Heart left ventricle (tissue), 16 donors: ENCODE results near the gene MSMB. TPM values are rescaled to one million over a fixed set of nuclear protein-coding genes. Genes with fewer than 3 reads are reported as not detected.

ENCODE experiments used
- ATAC-seq, 4 donors: fragments of 200-7000 bp; cut with Tn5 transposase; one replicate each; pipeline ENCODE4 v1.9.1; 2020 to 2022; ENCODE audit warnings: moderate library complexity in 4 of 4, mild to moderate bottlenecking in 3 of 4, moderate number of reproducible peaks in 1 of 4
- DNase-seq, 5 donors: peaks; one replicate each; pipeline ENCODE4 v3.0.0-alpha.2; 2020
- H3K27ac ChIP-seq, 12 donors: fragments of 200-600 bp; sonication (generic) in 4 of 12; one replicate each; pipeline versions ENCODE4 v1.5.0 to v1.8.0; 2016 to 2022; ENCODE audit warnings: mild to moderate bottlenecking in 2 of 12
- H3K27me3 ChIP-seq, 9 donors: fragments of 200-600 bp; sonication (generic) in 2 of 9; one replicate each; pipeline versions ENCODE4 v1.5.1 to v1.8.0; 2016 to 2022; ENCODE audit warnings: mild to moderate bottlenecking in 3 of 9
- H3K36me3 ChIP-seq, 9 donors: fragments of 200-600 bp; sonication (generic) in 2 of 9; one replicate each; pipeline versions ENCODE4 v1.5.0 to v1.8.0; 2018 to 2022; ENCODE audit warnings: mild to moderate bottlenecking in 2 of 9
- H3K4me1 ChIP-seq, 12 donors: fragments of 200-600 bp; sonication (generic) in 4 of 12; one replicate each; pipeline versions ENCODE4 v1.5.0 to v1.8.0; 2016 to 2022; ENCODE audit warnings: mild to moderate bottlenecking in 3 of 12
- H3K4me3 ChIP-seq, 12 donors: fragments of 200-600 bp; sonication (generic) in 4 of 12; one replicate each; pipeline versions ENCODE4 v1.5.0 to v1.8.0; 2017 to 2022; ENCODE audit warnings: mild to moderate bottlenecking in 9 of 12, moderate library complexity in 4 of 12
- H3K9me3 ChIP-seq, 12 donors: fragments of 200-600 bp; sonication (generic) in 4 of 12; one replicate each; pipeline versions ENCODE4 v1.5.0 to v1.8.0; 2016 to 2022; ENCODE audit warnings: mild to moderate bottlenecking in 1 of 12
- CTCF ChIP-seq, 12 donors: fragments of 200-600 bp; sonication (generic) in 4 of 12; IDR thresholded peaks; one replicate each; pipeline versions ENCODE4 v1.5.0 to v1.8.0; 2018 to 2022; ENCODE audit warnings: antibody characterized with exemption in 12 of 12, mild to moderate bottlenecking in 5 of 12
- POLR2A ChIP-seq, 2 donors: fragments of 450-650 bp; IDR thresholded peaks; one replicate each; pipeline ENCODE4 v1.6.1; 2017; ENCODE audit warnings: antibody characterized with exemption in 2 of 2, mild to moderate bottlenecking in 2 of 2, moderate library complexity in 2 of 2
- WGBS, 4 donors: extraction: QIAGEN DNeasy Blood & Tissue Kit in 2 of 4; methylation state at CpG; one replicate each; pipeline versions ENCODE4 v1.1.5 to v1.1.7; 2013 to 2018; 5-methylcytosine and 5-hydroxymethylcytosine counted together
- intact Hi-C, 10 donors: fragments of 100-400 bp; cut with DNase I; formaldehyde crosslinking; loops; one replicate each; pipeline versions ENCODE4 v1.11.1 to v1.14.2; 2022
- polyA plus RNA-seq, 2 donors: library from polyadenylated mRNA; stranded (reverse); fragments of 200-250 nt; gene quantifications; one replicate each; pipeline ENCODE4 v1.2.3, GENCODE V29; 2013
- total RNA-seq, 9 donors: library from RNA; depleted of rRNA in 2 of 9; stranded (reverse); fragments of >200 nt in 2 of 9; fragmentation: NEBNext Ultra II Directional in 3 of 9; extraction: Animal tissue kit (Norgen Biotek cat#: 25700) in 3 of 9; gene quantifications; one replicate each; pipeline versions ENCODE4 v1.1.0 to v1.2.4, GENCODE V29; 2016 to 2023
- donor health status: ischemic (EF 13 %, LVEDD 7.1; RV severe dilation, severe dysfunction).
- donor health status: healthy with polysubstance abuse.
- donor health status: DM: no; HTN: yes; CAD: no.
- donor health status: DM: no; HTN: no; CAD: no.
- donor health status: ischemic (EF 25% LVEDD 6.9; RV normal size, moderate dysfunction).
- donor health status: ischemic (EF 25% LVEDD 5.7; RV mildly dilated, moderate dysfunction).
- donor health status: healthy.
- donor health status: DM: yes; HTN: yes; CAD: no.
- donor health status: ischemic (EF 35%, LVEDD 5.7; RV mildly dilated, moderate dysfunction).
- donor health status: nonischemic (EF 11% LVEDD 7.7; RV severe dilation, severe dysfunction).
- donor health status: DM: yes; HTN: yes; CAD: no.
- donor health status: PGD.
- donor health status: ischemic (EF 29% LVEDD 5.4; RV normal size, mild dysfunction).
- donor health status: nonischemic (EF 23%, LVEDD 6.1; RV moderate dilation, normal function).

Gene MSMB
- total and polyA plus RNA-seq, 11 donors = not detected

DNA sequence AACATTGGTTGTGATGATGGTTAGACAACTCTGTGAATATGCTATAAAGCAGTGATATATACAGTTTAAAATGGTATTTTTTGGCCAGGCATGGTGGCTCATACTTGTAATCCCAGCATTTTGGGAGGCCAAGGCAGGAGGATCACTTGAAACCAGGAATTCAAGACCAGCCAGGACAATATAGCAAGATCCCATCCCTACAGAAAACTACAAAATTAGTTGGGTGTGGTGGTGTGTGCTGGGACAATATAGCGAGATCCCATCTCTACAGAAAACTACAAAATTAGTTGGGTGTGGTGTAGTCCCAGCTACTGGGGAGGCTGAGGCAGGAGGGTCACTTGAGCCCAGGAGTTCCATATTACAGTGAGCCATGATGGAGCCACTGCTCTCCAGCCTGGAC is 27.5 kb upstream of the MSMB start:
- WGBS, 4 donors = 77 to 100% (median 89%) methylated on average over 1 of the region's 1 CpG
- DNase-seq (no peak), ATAC-seq (no peak)
- TF ChIP-seq POLR2A (IDR thresholded peaks at IDR 0.05) = no peak
- TF ChIP-seq CTCF (IDR thresholded peaks at IDR 0.05) = no peak
- peaks cover 0 to 4% (median 0%) of the 10 kb centered on the region in 12 donors for H3K9me3 ChIP-seq
- H3K27me3 ChIP-seq = no peaks in the 10 kb centered on the region
- H3K4me1 ChIP-seq = peaks cover 0 to 2% (median 0%) of the 10 kb centered on the region in 12 donors
- intact Hi-C loops = no loop called here
- H3K27ac ChIP-seq = no peak overlapping the region
- no peaks in the 10 kb centered on the region for H3K36me3 ChIP-seq
- no peak overlapping the region for H3K4me3 ChIP-seq

DNA sequence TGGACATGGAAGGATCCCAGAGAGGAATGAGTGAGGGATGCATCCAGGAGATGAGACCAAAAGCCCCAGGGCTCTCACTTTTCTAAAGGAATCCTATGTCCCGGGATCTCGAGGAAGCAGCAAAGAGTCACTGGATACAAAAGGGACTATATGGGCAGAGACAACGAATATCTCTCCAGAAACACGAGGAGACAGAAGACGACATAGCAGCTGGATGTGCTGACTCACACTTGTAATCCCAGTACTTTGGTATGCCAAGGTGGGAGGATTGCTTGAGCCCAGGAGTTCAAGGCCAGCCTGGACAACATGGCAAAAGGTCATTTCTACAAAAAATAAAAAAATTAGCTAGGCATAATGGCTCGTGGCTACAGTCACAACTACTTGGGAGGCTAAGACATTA is 24.7 kb upstream of the MSMB start:
- TF ChIP-seq CTCF (IDR thresholded peaks at IDR 0.05) (no peak), POLR2A (IDR thresholded peaks at IDR 0.05) (no peak)
- no peaks in the 10 kb centered on the region for H3K27me3 ChIP-seq
- peaks cover 0 to 4% (median 0%) of the 10 kb centered on the region in 12 donors for H3K9me3 ChIP-seq
- H3K36me3 ChIP-seq = no peaks in the 10 kb centered on the region
- 38 to 65% (median 52%) methylated on average over 6 of the region's 6 CpGs for WGBS, 4 donors
- intact Hi-C loops = no loop called here
- H3K4me3 ChIP-seq = no peak overlapping the region
- ATAC-seq (no peak), DNase-seq (no peak)
- no peak overlapping the region for H3K27ac ChIP-seq
- H3K4me1 ChIP-seq = no peaks in the 10 kb centered on the region

- no peak for TF ChIP-seq CTCF (IDR thresholded peaks at IDR 0.05)
- no peak for TF ChIP-seq POLR2A (IDR thresholded peaks at IDR 0.05)
- WGBS, 4 donors = 61 to 76% (median 66%) methylated on average over 6 of the region's 6 CpGs
- Histone ChIP-seq H3K27me3 (no peaks in the 10 kb centered on the region), H3K4me3 (no peak overlapping the region), H3K4me1 (no peaks in the 10 kb centered on the region), H3K27ac (no peak overlapping the region), H3K36me3 (no peaks in the 10 kb centered on the region), H3K9me3 (peaks cover 0 to 4% (median 0%) of the 10 kb centered on the region in 12 donors)
- ATAC-seq = no peak
- no peak for DNase-seq
- intact Hi-C loops = no loop called here
Observed at GRCh38 chr10:46069771-46070463, 23.8 kb upstream of the MSMB start.

DNA sequence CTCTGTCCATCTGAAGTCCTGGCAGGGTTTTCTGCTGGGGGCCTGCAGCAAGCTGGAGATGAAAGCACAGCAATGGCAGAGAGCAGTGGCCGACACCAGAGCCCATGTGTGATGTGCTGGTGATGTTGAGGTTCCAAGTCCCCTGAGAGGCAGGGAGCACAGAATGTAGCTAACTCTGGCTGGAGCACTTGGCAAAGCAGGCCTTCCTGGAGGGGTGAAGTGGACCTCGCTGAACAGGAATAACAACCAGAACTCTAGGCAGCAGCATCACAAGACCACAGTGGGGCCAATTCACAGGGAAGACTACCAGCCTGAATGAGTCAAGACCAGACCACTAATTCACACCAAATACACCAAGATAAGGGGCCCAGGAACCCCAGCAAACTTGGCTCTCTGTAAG is 22.8 kb upstream of the MSMB start:
- Histone ChIP-seq H3K27ac (no peak overlapping the region), H3K27me3 (no peaks in the 10 kb centered on the region), H3K9me3 (peaks cover 0 to 4% (median 0%) of the 10 kb centered on the region in 12 donors), H3K4me1 (no peaks in the 10 kb centered on the region), H3K36me3 (no peaks in the 10 kb centered on the region), H3K4me3 (no peak overlapping the region)
- 78 to 92% (median 80%) methylated on average over 2 of the region's 2 CpGs for WGBS, 4 donors
- ATAC-seq (no peak), DNase-seq (no peak)
- TF ChIP-seq POLR2A (IDR thresholded peaks at IDR 0.05) (no peak), CTCF (IDR thresholded peaks at IDR 0.05) (no peak)
- intact Hi-C loops = no loop called here
